BE2C (cell line): ENCODE data around the gene THADA.

ENCODE experiments used
- DNase-seq: peaks from one replicate; pipeline ENCODE4 v3.0.0-alpha.2; 2020
- H3K27me3 ChIP-seq: fragments of 250-450 bp; sonication (Bioruptor Pico); 2 replicates; pipeline ENCODE4 v1.5.1; 2020; ENCODE audit warnings: mild to moderate bottlenecking
- H3K36me3 ChIP-seq: fragments of 250-450 bp; sonication (Bioruptor Pico); 2 replicates; pipeline ENCODE4 v1.5.1; 2020; ENCODE audit warnings: mild to moderate bottlenecking
- H3K4me1 ChIP-seq: fragments of 250-450 bp; sonication (Bioruptor Pico); 2 replicates; pipeline ENCODE4 v1.5.1; 2020
- H3K4me3 ChIP-seq: 2 replicates; pipeline ENCODE4 v1.5.1; 2011; ENCODE audit warnings: low read depth, low read length
- H3K9me3 ChIP-seq: fragments of 250-450 bp; sonication (Bioruptor Pico); 2 replicates; pipeline ENCODE4 v1.5.1; 2020
- TF ChIP-seq, protein P1 (sequence below): IDR thresholded peaks from 2 replicates; pipeline ENCODE4 v1.5.1; 2012; ENCODE audit warnings: mild to moderate bottlenecking, low read depth, low read length

The THADA gene

DNA sequence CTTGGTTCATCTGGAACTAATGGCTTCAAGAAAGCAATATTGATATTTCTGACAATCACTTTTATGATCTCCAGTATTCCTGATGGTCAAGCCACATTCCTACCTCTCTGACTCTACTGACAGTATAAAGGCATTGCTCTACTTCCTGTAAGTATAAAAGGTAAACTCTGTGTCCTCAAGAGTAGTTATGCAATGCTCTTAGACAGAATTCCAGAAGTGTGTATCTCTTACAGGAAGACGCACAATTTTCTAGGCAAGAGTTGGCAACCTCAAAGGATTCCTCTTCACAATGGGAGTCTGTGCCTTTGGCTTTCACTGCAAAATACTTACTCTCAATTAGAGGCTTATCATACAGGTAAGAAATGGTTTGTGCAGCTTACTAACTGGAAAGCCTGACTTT lies 100.1 kb downstream of the THADA start:
- Histone ChIP-seq H3K36me3 (peaks cover 14% of the 10 kb centered on the region), H3K4me1 (peaks cover 23% of the 10 kb centered on the region), H3K4me3 (no peak overlapping the region), H3K9me3 (no peaks in the 10 kb centered on the region), H3K27me3 (no peaks in the 10 kb centered on the region)
- no peak for DNase-seq
- TF ChIP-seq, protein P1, sequence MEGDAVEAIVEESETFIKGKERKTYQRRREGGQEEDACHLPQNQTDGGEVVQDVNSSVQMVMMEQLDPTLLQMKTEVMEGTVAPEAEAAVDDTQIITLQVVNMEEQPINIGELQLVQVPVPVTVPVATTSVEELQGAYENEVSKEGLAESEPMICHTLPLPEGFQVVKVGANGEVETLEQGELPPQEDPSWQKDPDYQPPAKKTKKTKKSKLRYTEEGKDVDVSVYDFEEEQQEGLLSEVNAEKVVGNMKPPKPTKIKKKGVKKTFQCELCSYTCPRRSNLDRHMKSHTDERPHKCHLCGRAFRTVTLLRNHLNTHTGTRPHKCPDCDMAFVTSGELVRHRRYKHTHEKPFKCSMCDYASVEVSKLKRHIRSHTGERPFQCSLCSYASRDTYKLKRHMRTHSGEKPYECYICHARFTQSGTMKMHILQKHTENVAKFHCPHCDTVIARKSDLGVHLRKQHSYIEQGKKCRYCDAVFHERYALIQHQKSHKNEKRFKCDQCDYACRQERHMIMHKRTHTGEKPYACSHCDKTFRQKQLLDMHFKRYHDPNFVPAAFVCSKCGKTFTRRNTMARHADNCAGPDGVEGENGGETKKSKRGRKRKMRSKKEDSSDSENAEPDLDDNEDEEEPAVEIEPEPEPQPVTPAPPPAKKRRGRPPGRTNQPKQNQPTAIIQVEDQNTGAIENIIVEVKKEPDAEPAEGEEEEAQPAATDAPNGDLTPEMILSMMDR = no peak

GRCh38 chr2:43493954-43494353 lies 101.9 kb downstream of the THADA start:
- Histone ChIP-seq H3K4me1 (peaks cover 27% of the 10 kb centered on the region), H3K4me3 (no peak overlapping the region), H3K36me3 (peaks cover 14% of the 10 kb centered on the region), H3K27me3 (no peaks in the 10 kb centered on the region), H3K9me3 (no peaks in the 10 kb centered on the region)
- DNase-seq = no peak
- TF ChIP-seq, protein P1 = no peak

DNA sequence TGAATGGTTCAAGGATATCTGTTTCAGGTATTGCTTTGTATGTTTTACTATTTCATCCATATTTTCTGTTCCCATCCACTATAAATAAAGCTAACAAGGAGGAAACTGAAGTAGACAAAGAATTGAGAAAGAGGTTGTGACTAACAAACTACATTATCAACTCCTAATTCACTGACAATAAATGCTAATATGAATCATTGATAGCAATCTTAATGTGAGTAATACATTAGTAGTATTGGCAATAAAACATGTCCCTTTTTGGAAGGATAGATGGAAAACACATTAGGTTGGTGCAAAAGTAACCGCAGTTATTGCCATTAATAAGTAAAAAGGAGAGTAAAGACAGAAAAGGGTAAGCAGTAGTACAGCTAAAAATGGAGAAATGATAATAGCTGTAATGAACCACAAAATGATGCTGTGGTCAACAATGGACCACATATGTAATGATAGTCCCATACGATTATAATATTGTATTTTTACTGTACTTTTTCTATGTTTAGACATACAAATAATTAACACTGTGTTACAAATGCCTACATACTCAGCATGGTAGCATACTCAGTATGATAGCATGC lies 104.7 kb downstream of the THADA start:
- H3K36me3 ChIP-seq = peaks cover 8% of the 10 kb centered on the region
- DNase-seq = no peak

GRCh38 chr2:43490252-43490786 lies 105.5 kb downstream of the THADA start:
- DNase-seq = no peak
- Histone ChIP-seq H3K4me1 (peaks cover 29% of the 10 kb centered on the region), H3K4me3 (no peak overlapping the region), H3K36me3 (peaks cover 8% of the 10 kb centered on the region), H3K9me3 (no peaks in the 10 kb centered on the region), H3K27me3 (no peaks in the 10 kb centered on the region)
- TF ChIP-seq, protein P1 = no peak

More for the DNA sequence above, 104.7 kb downstream of the THADA start:
- Histone ChIP-seq H3K27me3 (no peaks in the 10 kb centered on the region), H3K4me1 (peaks cover 30% of the 10 kb centered on the region), H3K4me3 (no peak overlapping the region), H3K9me3 (no peaks in the 10 kb centered on the region)
- TF ChIP-seq, protein P1 = no peak

DNA sequence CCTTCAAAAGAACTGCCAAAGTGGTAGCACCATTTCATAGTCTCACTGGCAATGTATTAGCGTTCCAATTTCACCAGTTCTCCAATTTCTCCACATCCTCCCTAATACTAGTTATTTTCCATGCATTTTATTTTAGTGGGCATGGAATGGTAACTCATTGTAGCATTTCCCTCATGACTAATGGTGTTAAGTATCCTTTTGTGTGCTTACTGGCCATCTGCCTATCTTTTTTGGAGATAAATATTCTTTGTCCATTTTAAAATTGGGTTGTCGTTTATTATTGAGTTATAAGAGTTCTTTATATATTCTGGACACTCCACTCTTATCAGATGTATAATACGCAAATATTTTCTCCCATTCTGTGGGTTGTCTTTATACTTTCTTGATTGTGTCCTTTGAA lies 107.1 kb downstream of the THADA start:
- no peak for DNase-seq
- Histone ChIP-seq H3K36me3 (peaks cover 8% of the 10 kb centered on the region), H3K4me3 (no peak overlapping the region), H3K9me3 (no peaks in the 10 kb centered on the region), H3K27me3 (no peaks in the 10 kb centered on the region), H3K4me1 (peaks cover 34% of the 10 kb centered on the region)
- TF ChIP-seq, protein P1 = no peak

- H3K36me3 ChIP-seq = peaks cover 3% of the 10 kb centered on the region; the same call in 1 of the 2 replicates
- TF ChIP-seq, protein P1 = no peak
- H3K9me3 ChIP-seq = no peaks in the 10 kb centered on the region
- no peak overlapping the region for H3K4me3 ChIP-seq
- H3K27me3 ChIP-seq = no peaks in the 10 kb centered on the region
- peaks cover 33% of the 10 kb centered on the region for H3K4me1 ChIP-seq
- DNase-seq = no peak
These were observed 109.2 kb downstream of the THADA start for GRCh38 chr2:43486603-43487002.
